ENCODE results near the gene NKTR.

- no peak for TF ChIP-seq POLR2A (IDR thresholded peaks at IDR 0.05; ENCODE audit: low read depth, low read length)
- no peak for TF ChIP-seq POLR2AphosphoS5 (IDR thresholded peaks at IDR 0.05; ENCODE audit: low read depth, low read length)
Measured at GRCh38 chr3:42610976-42611375, 10.5 kb downstream of the NKTR start.
